Epithelial cell of alveolus of lung (primary cell): ENCODE measurements around the gene CFAP161. TPM values are rescaled to one million over a fixed set of nuclear protein-coding genes. Genes with fewer than 3 reads are reported as not detected.

Source experiments
- total RNA-seq: library from RNA; depleted of rRNA; stranded (reverse); fragments of >200 nt; gene quantifications from 2 replicates; pipeline ENCODE4 v1.2.1, GENCODE V29; 2015

The CFAP161 gene, protein sequence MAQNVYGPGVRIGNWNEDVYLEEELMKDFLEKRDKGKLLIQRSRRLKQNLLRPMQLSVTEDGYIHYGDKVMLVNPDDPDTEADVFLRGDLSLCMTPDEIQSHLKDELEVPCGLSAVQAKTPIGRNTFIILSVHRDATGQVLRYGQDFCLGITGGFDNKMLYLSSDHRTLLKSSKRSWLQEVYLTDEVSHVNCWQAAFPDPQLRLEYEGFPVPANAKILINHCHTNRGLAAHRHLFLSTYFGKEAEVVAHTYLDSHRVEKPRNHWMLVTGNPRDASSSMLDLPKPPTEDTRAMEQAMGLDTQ
- not detected in 2 replicates for total RNA-seq

DNA sequence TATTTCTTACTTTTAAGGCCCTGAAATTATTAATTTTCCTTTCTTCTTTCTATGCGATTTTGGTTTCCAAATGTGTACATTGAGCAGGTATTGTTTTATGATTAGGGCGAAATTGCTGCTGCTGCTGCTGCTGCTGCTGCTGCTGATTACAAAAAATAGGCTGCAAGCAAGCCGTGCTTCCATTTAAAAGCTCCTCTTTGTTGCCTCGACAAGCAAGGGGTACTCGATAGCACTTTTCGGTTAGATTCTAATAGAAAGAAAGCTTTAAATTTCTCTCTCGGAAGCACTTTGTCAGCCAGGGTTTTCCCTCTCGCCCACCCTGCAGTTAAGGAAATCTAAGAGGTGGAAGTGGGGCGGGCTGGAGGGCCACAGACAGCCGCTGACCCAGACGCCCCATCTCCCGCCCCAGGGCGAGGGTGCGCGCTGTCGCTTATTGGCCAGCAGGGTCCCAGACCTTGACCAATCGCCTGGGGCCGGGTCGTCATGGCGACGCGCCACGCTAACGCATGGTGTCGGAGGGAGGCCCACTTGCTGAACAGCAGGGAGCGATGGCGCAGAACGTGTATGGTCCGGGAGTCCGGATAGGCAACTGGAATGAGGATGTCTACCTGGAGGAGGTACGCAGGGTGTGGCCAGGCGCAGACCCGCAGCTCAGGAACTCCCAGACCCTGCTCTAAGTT lies at the start of gene CFAP161:
CFAP161 (plus strand) TSS at position 489 of the 680 bp plus-strand sequence; CDS start at position 549, 60 bp downstream.

DNA sequence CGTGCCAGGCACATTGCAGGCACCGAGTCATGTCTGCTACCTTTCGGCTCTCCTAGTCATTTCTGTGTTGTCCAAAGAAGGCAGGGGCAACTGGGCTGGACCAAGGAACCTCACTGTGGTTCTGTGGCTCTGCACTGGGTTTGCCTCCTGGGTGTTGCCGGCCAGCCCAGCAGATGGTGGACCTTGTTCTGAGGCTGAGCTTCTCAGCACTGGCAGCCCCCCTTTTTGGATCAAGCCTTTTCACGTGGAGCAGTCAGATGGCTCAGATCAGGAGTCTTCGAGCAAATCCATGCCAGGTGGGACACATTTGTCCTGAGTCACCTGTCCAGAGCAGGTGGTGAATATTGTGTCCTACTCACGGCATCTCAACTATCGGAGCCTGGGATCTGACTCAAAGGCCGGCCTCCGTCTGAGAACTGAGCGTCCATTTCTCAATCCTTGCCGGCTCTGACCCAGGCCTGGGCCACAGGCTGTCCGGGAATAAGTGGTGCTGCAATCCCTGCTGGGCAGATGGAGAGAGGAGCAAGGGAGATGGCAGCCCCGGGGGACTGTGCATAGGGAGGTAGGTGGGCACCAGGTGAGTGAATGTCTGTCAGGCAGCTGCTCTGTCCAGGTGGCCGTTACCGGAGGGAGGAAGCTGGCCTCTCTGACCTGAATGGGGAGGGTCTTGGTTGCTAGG lies 62.6 kb downstream of the CFAP161 start, which contains the start of gene IL16:
IL16 (plus strand) TSS at position 304 of the 679 bp plus-strand sequence. CDS start 28,521 bp downstream, outside the sequence.

Other genes starting within 250 kb of the CFAP161 start
- 24.0 and 25.0 TPM in 2 replicates for gene MESD, start 144.5 kb upstream of the CFAP161 start, total RNA-seq
- 10.8 and 19.8 TPM in 2 replicates for gene TLNRD1, start 133.3 kb upstream of the CFAP161 start, total RNA-seq
- 2.7 and 3.2 TPM in 2 replicates for gene IL16, start 62.6 kb downstream of the CFAP161 start, total RNA-seq
- 4.3 and 5.0 TPM in 2 replicates for gene STARD5, start 189.9 kb downstream of the CFAP161 start, total RNA-seq
- gene TMC3, start 239.9 kb downstream of the CFAP161 start, total RNA-seq, result not detected in 2 replicates